Dedifferentiated amniotic fluid mesenchymal stem cell (primary cell): ENCODE data around the gene AIFM3.
"Not testable (repeated sequence)": the region's sequence is repeated elsewhere in the genome, so short reads cannot be mapped to it uniquely, and the experiment has no call there.

Source experiments
- DNase-seq: peaks from one replicate; pipeline ENCODE4 v3.0.0-alpha.2; 2016; ENCODE audit errors: extremely low spot score

Gene AIFM3, protein sequence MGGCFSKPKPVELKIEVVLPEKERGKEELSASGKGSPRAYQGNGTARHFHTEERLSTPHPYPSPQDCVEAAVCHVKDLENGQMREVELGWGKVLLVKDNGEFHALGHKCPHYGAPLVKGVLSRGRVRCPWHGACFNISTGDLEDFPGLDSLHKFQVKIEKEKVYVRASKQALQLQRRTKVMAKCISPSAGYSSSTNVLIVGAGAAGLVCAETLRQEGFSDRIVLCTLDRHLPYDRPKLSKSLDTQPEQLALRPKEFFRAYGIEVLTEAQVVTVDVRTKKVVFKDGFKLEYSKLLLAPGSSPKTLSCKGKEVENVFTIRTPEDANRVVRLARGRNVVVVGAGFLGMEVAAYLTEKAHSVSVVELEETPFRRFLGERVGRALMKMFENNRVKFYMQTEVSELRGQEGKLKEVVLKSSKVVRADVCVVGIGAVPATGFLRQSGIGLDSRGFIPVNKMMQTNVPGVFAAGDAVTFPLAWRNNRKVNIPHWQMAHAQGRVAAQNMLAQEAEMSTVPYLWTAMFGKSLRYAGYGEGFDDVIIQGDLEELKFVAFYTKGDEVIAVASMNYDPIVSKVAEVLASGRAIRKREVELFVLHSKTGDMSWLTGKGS

DNA sequence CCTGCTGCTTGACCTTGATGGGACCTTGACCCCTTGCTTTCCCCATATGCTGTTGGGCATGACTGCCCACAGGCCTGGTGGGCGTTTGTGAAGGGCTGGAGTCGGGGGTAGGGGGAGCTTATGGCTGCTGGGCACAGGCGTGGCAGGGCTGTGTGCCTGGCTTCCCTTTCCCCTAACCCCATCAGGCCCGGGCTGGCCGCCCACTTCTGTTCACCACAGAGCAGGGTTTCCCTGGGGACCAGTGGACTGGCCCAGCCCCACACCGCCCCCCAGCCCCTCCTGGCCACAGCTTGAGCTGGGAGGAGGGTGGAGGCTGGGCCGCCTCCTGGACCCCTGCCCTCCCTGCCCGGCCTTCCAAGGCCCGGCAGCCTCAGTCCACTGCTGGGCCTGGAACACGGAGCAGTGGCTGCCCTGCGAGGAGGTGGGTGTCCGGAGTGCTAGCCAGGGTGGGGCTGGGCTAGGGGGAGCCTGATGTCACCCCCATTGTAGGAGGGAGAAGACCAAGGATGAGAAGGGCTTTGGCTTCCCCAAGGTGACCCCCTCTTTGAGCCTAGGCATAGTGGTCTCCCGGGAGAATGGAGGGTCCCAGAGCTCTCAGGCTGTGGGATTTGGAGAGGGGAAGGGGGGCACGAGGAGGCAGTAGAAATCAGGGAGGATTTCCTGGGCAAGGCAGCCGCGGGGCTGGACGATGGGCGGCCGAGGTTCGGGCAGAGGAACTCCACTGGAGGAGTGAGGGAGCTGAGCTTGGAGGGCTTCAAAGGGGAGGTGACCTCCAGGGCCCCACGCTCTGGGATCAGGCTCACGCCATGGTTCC lies at the start of gene AIFM3:
TSS of gene AIFM3 (plus strand) at position 373 of the 814 bp plus-strand sequence. CDS start 690 bp downstream, outside the sequence.
- no peak for DNase-seq

DNA sequence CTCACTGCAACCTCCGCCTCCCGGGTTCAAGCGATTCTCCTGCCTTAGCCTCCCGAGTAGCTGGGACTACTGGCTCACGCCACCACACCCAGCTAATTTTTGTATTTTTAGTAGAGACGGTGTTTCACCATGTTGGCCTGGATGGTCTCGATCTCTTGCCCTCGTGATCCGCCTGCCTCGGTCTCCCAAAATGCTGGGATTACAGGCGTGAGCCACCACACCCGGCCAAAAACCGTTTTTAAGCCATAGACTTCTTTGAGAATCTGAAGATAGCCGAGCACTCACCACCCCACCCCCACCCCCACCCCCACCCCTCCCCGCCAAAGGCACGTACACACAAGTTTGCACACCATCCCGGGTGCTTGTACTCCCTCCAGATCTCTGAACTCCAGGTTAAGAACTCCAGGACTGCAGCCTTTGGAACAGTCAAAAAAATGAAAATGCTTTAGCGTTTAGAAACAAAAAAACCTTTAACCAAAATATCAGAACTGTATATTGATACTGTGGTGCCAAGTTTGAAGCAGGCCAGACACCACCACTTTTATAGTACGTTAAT lies 48.3 kb upstream of the AIFM3 start:
- DNase-seq: no peak

DNA sequence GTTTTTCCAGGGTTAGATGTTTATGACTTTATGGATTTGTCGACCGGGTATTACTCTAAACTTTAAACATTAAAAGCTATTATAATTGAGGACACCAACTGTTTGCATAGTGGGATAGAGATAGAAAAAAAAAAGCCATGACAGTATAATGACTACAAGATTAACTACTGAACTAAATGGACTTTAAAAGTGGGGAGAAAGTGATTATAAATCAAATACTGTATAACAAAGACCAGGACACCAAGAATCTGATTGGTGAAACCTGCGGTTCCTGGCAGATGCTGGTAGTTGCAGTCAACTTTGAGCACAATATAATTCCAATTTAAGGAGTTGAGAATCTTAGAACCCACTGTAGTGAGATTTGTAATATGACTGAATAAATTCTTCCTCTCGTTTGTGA lies 47.3 kb upstream of the AIFM3 start:
- DNase-seq: no peak

DNA sequence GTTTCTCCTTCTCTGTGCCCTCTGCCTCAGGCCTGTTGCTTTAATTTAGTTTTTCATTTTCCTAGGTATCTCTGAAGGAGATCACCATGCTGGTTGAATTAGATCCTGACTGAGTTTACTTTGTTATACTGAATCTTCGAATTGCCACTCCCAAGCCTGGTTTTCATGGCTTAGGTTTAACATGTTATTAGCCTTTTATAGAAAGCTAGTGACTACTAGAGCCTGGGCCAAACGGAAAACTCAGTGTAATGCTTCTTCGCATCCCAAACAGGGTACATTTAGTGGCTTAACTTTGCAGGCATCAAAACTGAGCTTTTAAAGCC lies 46.2 kb upstream of the AIFM3 start:
- no peak for DNase-seq

DNA sequence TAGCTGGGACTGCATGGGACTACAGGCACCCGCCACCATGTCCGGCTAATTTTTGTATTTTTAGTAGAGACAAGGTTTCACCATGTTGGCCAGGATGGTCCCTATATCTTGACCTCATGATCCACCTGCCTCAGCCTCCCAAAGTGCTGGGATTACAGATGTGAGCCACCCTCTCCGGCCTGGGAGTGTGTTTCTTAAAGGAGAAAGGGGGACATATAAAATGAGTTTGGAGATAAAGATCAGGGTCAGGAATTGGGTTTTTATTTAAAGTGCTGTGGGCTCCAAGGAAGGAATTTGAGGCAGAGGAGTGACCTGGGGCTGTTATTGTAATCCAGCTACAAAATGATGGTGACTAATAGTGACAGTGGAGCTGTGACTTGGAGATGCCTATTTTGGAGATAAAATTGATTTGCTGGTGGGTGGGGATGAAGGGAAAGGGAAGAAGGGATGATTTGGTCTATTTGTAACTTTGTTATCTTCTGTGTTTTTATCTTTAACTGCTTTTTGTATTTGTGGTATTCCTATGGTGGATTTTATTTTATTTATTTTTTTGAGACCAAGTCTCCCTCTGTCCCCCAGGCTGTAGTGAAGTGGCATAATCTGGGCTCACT lies 44.8 kb upstream of the AIFM3 start:
- no peak for DNase-seq

DNA sequence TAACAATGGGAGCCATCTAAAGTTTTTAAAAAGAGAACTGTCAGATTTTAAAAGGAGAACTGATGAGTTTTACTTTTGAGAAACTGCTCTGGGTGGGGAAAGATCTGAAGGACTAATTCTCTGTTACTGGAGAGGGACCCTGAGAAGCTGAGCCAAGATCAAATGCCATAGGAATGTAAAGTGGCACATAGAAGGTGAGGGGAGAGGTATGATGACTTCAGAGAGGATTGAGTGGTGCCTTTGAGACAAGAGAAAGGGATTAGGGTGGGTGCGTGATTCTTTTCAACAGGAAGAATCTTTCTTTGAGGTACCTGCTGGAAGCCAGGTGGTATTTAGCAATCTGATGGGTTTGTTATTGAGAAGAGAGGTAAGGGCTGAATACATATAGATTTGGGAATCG lies 40.8 kb upstream of the AIFM3 start:
- DNase-seq: no peak

DNA sequence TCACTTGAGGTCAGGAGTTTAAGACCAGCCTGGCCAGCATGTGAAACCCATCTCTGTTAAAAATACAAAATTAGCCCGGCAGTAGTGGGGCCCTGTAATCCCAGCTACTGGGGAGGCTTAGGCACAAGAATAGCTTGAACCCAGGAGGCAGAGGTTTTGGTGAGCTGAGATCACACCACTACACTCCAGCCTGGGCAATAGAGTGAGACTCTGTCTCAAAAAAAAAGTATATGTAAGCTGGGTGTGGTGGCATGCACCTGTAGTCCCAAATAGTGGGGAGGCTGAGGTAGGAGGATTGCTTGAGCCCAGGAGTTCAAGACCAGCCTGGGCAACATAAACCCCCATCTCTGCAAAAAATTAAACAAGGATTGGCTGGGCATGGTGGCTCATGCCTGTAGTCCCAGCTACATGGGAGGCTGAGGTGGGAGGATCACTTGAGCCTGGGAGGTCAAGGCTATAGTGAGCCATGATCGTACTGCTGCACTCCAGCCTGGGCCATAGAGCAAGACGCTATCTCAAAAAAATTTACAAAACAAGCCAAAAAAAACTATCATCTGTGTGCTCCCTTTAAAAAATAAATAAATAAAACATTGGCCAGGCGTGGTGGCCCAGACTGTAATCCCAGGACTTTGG lies 39.0 kb upstream of the AIFM3 start:
- no peak for DNase-seq

DNA sequence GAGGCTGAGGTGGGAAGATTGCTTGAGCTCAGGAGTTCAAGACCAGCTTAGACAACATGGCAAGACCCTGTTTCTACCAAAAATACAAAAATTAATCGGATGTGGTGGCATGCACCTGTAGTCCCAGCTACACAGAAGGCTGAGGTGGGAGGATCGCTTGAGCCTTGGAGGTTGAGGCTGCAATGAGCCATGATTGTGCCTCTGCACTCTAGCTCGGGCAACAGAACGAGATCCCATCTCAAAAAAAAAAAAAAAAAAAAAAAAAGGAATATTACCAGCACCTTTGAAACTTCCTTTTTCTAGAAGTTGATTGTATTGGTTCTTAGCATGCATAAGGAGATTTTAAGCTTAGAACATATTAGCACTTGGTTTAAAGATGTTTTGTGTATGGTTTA lies 38.5 kb upstream of the AIFM3 start:
- no peak for DNase-seq

DNA sequence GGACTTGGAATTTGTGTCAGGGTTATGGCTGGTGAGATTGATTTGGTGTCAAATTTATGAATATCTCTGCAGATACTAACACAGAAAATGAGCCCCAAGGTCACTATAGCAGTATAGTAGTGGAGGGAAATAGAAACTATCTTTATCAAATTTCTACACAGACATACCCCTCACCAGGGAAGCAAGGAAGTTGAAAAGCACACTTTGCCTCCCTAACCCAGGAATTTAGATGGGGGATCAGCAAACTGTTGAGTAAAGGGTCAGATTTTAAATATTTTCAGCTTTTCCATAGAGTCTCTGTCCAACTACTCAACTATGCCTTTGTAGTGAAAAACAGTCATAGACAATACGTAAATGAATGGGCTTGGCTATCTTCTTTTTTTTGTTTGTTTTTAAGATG lies 37.1 kb upstream of the AIFM3 start:
- DNase-seq: no peak

DNA sequence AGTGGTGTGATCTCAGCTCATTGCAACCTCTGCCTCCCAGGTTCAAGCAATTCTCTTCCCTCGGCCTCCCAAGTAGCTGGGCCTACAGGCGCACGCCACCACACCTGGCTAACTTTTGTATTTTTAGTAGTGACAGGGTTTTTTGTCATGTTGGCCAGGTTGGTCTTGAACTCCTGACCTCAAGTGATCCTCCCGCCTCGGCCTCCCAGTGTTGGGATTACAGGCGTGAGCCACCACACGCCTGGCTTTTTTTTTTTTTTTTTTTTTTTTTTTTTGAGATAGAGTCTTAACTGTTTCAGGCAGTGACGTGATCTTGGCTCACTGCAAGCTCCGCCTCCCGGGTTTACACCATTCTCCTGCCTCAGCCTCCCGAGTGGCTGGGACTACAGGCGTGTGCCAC lies 36.6 kb upstream of the AIFM3 start:
- not testable (repeated sequence) for DNase-seq

DNA sequence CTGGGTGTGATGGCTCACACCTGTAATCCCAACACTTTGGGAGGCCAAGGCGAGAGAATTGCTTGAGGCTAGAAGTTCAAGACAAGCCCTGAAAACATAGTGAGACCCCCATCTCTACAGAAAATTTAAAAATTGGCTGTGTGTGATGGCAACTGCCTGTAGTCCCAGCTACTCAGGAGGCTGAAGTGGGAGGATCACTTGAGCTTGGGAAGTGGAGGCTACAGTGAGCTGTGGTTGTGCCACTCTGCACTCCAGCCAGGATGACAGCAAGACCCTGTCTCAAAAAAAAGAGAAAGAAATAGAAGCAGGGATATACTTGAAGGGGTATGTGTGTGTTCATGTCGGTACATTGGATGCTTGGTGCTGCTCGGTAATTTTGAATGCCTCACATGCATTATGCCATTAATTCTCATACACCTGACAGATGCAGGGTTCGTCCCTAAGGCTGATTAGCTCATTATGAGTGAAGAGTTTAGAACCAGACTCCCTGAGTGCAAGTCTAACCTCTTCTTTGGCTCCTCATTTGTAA lies 35.9 kb upstream of the AIFM3 start:
- no peak for DNase-seq

DNA sequence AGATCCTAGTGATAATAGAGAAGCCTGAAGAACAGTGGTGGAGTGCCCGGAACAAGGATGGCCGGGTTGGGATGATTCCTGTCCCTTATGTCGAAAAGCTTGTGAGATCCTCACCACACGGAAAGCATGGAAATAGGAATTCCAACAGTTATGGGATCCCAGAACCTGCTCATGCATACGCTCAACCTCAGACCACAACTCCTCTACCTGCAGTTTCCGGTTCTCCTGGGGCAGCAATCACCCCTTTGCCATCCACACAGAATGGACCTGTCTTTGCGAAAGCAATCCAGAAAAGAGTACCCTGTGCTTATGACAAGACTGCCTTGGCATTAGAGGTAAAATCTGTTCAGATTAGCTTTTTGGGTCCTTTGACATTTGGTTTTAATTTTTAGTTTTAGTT lies 33.1 kb upstream of the AIFM3 start:
- DNase-seq: no peak

DNA sequence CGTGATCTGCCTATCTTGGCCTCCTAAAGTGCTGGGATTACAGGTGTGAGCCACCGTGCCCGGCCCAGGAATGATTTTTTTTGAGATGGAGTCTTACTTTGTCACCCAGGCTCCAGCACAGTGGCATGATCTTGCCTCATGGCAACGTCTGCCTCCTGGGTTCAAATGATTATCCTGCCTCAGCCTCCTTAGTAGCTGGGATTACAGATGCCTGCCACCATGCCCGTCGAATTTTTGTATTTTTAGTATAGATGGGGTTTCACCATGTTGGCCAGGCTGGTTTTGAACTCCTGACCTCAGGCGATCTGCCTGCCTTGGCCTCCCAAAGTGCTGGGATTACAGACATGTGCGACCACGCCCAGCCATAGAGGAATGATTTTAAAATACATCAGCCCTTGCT lies 32.0 kb upstream of the AIFM3 start:
- DNase-seq: not testable (repeated sequence)

DNA sequence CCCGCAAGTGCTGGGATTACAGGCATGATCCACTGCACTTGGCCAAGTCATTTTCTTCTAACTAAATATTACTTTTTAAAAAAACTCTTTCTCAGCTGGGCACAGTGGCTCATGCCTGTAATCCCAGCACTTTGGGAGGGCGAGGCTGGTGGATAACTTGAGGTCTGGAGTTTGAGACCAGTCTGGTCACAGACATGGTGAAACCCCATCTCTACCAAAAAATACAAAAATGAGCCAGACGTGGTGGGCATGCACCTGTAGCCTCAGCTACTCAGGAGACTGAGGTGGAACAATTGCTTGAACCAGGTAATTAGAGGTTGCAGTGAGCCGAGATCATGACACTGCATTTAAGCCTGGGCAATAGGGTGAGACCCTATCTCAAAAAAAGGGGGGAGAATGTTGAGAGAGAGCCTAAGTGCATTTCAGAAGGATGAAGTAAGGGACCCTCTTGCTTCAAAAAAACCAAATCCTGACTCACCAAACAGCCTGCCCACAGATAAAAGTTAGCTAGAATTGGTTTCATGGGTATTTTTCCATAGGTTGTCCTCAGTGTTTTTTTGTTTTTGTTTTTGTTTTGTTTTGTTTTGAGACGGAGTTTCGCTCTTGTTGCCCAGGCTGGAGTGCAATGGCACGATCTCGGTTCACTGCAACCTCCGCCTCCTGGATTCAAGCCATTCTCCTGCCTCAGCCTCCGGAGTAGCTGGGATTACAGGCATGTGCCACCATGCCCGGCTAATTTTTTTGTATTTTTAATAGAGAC lies 31.1 kb upstream of the AIFM3 start:
- not testable (repeated sequence) for DNase-seq

DNA sequence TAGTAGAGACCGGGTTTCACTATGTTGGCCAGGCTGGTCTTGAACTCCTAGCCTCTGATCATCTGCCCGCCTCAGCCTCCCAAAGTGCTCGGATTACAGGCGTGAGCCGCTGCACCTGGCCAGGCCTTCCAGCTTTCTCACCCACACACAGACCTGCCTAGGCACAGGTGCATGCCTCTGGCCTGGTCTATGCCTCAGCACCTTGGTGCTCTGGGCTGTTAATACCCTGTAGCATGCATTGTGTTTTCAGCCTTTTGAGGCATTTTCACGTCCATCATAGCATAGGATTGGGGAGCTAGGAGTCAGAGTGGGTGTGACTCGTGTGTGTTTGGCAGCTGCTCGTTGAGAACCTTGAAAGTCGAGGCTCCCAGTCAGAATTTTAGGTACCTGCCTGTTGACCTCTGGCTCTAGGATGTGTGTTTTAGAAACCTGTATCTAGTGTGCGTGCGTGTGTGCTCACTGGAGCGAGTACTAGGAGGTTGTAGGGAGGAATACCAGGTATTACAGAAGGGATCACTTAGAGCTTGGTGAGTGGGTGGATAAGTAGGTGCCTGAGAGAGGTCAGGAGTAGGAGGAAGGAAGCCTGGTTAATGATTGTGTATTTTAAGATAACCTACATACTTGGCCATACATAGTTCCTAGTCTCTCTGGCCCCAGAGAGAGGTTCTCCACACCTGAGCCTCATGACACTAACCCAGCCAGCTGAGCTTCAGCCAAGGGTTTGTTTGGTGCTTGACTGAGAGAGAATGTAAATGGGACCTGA lies 29.8 kb upstream of the AIFM3 start:
- no peak for DNase-seq

DNA sequence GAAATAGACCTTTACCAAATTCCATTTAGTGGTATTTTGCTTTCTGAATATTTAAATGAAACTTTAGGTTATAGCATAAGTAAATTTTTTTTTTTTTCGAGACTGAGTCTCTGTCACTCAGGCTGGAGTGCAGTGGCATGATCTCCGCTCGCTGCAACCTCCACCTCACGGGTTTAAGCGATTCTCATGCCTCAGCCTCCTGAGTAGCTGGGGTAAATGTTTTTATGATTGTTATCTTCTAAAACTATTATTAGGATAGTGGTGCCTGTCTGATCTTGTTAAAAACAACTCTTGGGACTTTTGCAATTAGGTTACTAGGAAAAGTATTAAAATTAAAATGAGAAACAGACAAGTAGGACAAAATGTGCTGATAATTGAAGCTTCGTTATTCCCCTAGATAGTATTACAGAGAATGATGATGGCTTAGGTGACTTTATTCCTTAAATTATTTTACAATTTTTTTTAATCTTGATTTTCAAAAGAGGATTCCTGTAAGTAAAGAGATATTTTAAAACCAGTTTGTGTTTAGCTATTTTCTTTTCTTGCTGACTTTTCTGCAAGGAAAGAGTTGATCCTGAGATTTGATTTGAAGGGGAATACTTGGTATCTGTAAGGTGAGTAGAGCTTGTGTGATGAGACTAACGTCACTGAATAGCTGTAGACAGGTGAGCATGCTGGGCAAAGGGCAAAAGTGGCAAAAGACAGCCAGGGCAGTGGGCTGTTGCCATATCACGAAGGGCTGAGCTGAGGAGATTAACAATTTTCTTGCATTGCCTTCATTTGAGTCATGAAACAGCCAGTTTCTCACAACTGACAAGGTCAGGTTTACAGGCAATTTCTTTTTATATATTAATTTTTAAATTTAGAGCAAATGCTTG lies 29.0 kb upstream of the AIFM3 start:
- no peak for DNase-seq

DNA sequence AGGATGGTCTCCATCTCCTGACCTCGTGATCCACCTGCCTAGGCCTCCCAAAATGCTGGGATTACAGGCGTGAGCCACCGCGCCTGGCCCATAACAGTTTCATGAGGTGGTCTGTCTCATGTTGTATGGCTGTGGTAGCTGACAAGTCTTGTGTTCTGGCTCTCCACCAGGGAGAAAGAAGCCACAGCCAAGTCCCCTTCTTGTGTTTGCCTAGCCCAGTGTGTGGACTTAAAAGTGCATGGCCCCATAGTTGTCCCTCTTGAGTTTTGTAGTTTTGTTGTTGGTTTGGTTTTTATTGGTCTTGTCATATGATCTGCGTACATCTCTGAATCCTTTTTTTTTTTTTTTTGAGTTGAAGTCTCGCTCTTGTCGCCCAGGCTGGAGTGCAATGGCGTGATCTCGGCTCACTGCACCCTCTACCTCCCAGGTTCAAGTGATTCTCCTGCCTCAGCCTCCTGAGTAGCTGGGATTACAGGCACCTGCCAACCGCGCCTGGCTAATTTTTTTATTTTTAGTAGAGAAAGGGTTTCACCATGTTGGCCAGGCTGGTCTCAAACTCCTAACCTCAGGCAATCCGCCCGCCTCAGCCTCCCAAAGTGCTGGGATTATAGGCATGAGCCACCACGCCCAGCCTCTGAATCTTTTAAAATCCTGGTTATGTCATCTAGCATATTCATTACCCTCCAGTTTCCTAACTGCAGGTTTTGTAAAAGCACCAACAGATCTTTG lies 27.4 kb upstream of the AIFM3 start:
- DNase-seq: not testable (repeated sequence)

DNA sequence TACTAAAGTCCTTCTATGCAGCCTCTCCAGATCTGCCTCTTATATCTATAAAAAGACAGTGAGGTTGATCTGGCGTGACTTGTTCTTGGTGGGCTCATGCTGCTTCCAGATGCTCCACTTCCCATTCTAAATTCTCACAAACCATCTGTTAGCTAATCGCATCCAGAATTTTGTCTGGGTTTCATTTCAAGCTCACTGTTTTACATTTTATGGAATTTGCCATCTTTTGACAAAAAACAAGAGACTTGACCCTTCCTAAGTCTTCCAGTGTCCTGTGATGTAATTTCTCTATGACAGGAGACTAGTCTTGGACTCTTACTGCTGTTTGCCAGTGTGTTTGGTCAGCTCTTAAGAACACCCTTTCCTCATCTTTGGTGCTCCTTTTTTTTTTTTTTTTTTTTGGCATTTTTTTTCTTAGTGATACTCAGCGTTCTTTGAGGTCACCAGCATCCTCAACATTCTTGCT lies 26.8 kb upstream of the AIFM3 start:
- no peak for DNase-seq
